Lower lobe of right lung (tissue), 2 donors: ENCODE measurements around the gene KRTAP10-10. TPM values are rescaled to one million over a fixed set of nuclear protein-coding genes. Genes with fewer than 3 reads are reported as not detected.
A peak's percentile ranks its signal among the peaks of the same experiment; 100 is the strongest.
"Not testable (repeated sequence)": the region's sequence is repeated elsewhere in the genome, so short reads cannot be mapped to it uniquely, and the experiment has no call there.

Experiments used
- ATAC-seq, 2 donors: fragments of 200-7000 bp; cut with Tn5 transposase; one replicate each; pipeline ENCODE4 v1.9.1; 2020 to 2022; ENCODE audit warnings: mild to moderate bottlenecking in 2 of 2, moderate library complexity in 2 of 2
- DNase-seq: peaks from one replicate; pipeline ENCODE4 v3.0.0-alpha.2; 2020
- H3K27ac ChIP-seq: fragments of 200-600 bp; one replicate; pipeline ENCODE4 v1.8.0; 2022
- H3K27me3 ChIP-seq: fragments of 200-600 bp; one replicate; pipeline ENCODE4 v1.8.0; 2022; ENCODE audit warnings: low read depth
- H3K36me3 ChIP-seq: fragments of 200-600 bp; one replicate; pipeline ENCODE4 v1.8.0; 2022; ENCODE audit warnings: mild to moderate bottlenecking
- H3K4me1 ChIP-seq: fragments of 200-600 bp; one replicate; pipeline ENCODE4 v1.8.0; 2022
- H3K4me3 ChIP-seq: fragments of 200-600 bp; one replicate; pipeline ENCODE4 v1.8.0; 2022; ENCODE audit warnings: mild to moderate bottlenecking
- H3K9me3 ChIP-seq: fragments of 200-600 bp; one replicate; pipeline ENCODE4 v1.8.0; 2022
- intact Hi-C: fragments of 100-400 bp; cut with DNase I; formaldehyde crosslinking; loops from one replicate; pipeline ENCODE4 v1.11.0; 2022
- total RNA-seq: library from RNA; stranded (reverse); fragmentation: NEBNext Ultra II Directional; extraction: Animal tissue kit (Norgen Biotek cat#: 25700); gene quantifications from one replicate; pipeline ENCODE4 v1.2.1, GENCODE V29; 2021
- TF ChIP-seq, protein P1 (sequence below): fragments of 200-600 bp; IDR thresholded peaks from one replicate; pipeline ENCODE4 v1.8.0; 2022; ENCODE audit warnings: antibody characterized with exemption, mild to moderate bottlenecking
- donor health status: DM: no; HTN: yes; CAD: no; lungs with severe emphysema.

The KRTAP10-10 gene
- total RNA-seq, 1 donor from 2014 or later: not detected

DNA sequence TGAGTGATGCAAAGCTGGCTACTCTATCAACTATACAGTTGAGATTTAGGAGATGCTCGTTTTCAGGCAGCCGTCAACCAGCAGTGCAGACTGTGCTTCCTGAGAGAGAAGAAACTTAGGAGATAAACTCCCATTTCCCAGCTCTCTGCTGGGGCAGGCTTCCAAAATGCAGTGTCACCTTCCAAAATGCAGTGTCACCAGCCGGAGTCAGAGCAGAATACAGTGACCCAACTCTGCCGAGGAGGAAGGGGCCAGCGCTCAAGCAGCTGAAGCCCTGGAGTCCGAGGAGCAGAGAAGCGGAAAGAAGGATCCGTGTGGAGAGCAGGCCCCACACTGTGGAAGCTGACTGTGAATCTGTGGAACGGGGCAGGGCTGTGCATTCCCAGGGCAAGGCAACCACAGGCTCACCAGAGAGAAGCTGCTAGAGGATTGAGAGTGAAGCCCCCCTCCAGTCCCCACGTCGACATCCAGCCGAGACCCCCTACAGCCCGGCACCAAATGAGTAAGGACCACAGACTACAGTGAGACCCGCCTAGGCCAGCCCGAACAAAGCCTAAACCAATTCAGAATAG is 45.5 kb downstream of the KRTAP10-10 start:
- no peaks in the 10 kb centered on the region for H3K4me1 ChIP-seq
- intact Hi-C loops: no loop called here
- TF ChIP-seq, protein P1, sequence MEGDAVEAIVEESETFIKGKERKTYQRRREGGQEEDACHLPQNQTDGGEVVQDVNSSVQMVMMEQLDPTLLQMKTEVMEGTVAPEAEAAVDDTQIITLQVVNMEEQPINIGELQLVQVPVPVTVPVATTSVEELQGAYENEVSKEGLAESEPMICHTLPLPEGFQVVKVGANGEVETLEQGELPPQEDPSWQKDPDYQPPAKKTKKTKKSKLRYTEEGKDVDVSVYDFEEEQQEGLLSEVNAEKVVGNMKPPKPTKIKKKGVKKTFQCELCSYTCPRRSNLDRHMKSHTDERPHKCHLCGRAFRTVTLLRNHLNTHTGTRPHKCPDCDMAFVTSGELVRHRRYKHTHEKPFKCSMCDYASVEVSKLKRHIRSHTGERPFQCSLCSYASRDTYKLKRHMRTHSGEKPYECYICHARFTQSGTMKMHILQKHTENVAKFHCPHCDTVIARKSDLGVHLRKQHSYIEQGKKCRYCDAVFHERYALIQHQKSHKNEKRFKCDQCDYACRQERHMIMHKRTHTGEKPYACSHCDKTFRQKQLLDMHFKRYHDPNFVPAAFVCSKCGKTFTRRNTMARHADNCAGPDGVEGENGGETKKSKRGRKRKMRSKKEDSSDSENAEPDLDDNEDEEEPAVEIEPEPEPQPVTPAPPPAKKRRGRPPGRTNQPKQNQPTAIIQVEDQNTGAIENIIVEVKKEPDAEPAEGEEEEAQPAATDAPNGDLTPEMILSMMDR: no peak
- H3K36me3 ChIP-seq: no peaks in the 10 kb centered on the region
- peaks cover 16% of the 10 kb centered on the region for H3K27me3 ChIP-seq
- ATAC-seq (no peak), DNase-seq (no peak)
- H3K4me3 ChIP-seq: no peak overlapping the region
- H3K9me3 ChIP-seq: no peaks in the 10 kb centered on the region
- no peak overlapping the region for H3K27ac ChIP-seq

DNA sequence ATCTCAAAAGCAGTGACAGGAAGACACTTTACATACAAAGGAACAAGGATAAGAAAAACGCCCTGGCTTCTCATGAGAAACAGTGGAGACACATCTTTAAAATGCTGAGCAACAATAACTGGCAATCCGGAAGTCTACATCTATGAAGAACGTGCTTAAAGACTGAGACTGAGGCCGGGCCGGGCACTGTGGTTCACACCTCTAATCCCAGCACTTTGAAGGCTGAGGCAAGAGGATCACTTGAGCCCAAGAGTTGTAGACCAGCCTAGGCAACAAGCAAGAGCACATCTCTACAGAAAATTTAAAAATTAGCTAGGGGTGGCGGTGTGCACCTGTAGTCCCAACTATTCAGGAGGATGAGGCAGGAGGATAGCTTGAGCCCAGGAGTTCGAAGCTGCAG is 46.9 kb downstream of the KRTAP10-10 start:
- Histone ChIP-seq H3K27ac (no peak overlapping the region), H3K4me3 (no peak overlapping the region), H3K4me1 (no peaks in the 10 kb centered on the region), H3K36me3 (no peaks in the 10 kb centered on the region), H3K27me3 (peaks cover 22% of the 10 kb centered on the region), H3K9me3 (no peaks in the 10 kb centered on the region)
- intact Hi-C loops: no loop called here
- TF ChIP-seq, protein P1: no peak
- no peak for DNase-seq
- ATAC-seq: no peak

DNA sequence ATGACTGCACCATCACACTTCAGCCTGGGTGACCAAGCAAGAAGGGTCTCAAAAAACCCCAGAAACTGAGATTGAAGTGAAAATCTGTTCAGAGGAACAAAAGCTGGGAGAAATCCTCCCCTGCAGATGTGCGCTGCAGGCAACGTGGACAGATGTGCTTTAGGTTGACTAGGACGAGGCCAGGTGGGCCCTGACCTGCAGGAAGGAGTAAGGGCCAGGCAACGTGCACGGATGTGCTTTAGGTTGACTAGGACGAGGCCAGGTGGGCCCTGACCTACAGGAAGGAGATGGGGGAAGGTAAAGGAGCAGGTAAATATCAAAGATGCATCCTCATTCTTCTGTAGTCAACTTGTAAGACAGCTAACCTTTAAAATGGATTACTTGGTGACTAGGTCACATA is 47.3 kb downstream of the KRTAP10-10 start:
- H3K27ac ChIP-seq: no peak overlapping the region
- H3K27me3 ChIP-seq: peaks cover 22% of the 10 kb centered on the region
- ATAC-seq (no peak), DNase-seq (no peak)
- H3K4me3 ChIP-seq: no peak overlapping the region
- intact Hi-C loops: no loop called here
- H3K9me3 ChIP-seq: no peaks in the 10 kb centered on the region
- H3K36me3 ChIP-seq: no peaks in the 10 kb centered on the region
- TF ChIP-seq, protein P1: no peak
- no peaks in the 10 kb centered on the region for H3K4me1 ChIP-seq

DNA sequence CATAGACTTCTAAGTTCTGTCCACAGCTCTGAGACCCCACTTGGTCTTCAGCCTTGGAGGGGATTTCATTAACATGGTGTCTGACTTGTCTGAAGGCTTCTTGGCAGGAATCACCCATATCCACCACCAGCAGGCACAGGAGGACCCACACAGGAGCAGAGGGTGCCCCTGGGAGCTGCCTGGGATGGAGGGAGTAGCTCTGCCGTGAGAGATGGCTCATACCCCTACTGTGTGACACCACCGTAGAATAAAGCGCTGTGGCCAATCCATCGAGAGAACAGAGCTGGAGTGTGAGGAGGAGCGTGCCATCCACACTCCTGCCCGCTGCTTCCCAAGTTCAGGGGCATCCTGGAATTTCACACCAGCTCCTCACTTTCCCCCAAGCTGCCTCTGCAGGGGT is 47.9 kb downstream of the KRTAP10-10 start:
- H3K4me1 ChIP-seq, intact Hi-C loops, H3K36me3 ChIP-seq, H3K4me3 ChIP-seq, H3K9me3 ChIP-seq, H3K27ac ChIP-seq, DNase-seq: not testable (repeated sequence)
- H3K27me3 ChIP-seq: peaks cover 22% of the 10 kb centered on the region
- peak in 1 of 2 donors; percentile 22 for ATAC-seq

DNA sequence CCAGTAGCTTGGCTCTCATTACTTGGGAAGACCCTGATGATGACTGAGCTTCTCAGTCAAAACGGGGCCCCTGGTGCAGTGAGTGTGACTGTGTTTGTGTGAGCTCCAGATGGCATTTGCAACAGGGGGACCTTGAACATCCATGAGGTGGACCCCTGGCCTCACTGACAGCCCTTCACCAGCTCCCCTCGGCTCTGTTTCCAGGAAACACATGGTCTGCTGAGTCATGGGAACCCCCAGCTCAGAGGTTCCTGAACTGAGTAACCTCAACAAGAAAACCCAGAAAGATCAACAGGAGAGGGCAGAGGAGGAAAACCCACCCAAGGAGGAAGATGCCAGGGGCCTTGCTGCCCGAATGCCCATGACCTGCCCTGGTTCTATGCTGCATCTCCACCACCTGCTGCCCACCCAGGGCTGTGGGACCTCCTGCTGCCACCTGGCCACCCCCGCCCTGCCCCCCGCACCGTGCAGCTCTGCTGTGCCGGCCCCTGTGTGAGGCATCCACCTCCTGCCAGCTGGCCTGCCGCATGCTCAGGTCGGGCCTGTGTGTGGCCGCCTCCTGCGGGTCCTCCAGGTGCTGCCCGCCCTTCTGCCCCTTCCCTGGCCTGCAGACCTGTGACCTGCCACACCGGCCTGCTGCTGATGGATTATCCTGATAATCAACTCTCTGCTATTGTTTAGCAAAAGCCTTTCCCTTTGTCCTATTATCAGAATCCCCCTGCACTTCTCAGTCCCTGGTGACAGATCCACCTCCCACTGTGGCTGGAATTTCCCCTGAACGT is 49.0 kb downstream of the KRTAP10-10 start:
- Histone ChIP-seq H3K9me3 (no peaks in the 10 kb centered on the region), H3K4me1 (no peaks in the 10 kb centered on the region), H3K27me3 (peaks cover 22% of the 10 kb centered on the region), H3K27ac (no peak overlapping the region), H3K4me3 (no peak overlapping the region), H3K36me3 (no peaks in the 10 kb centered on the region)
- intact Hi-C loops: no loop called here
- TF ChIP-seq, protein P1: no peak
- ATAC-seq: no peak
- peak; percentile 44 for DNase-seq

DNA sequence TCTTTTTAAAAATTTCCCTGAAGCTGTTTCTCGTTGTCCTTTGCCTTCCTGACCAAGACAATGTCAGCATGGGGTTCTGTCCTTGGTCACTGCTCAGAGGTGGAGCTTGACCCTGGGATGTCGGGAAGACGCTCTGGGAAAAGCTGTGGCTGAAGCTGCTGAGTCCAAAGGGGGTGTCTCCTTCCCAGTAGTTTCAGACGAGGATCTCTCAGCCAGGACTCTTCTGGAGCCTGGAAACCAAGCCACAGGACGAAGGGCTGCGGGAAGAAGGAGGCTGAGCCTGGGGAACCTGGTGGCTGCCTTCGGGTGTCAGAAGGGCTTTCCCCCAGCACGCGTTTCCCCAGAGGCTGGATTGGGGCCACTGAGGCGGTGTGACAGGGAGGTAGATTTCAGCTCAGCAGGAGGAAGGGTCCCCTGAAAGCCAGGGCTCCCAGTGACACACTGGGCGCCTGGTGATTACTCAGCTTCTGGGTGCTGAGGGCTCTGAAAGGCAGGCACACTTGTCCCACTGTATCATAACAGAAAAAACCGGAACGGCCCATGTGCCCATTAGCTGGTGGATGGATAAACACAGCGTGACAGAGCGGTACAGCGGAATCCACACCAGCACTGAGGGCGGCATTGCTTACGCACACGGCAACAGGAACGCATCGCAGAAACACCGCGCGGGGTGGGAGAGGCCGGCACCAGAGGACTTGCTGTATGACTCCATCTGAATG is 49.8 kb downstream of the KRTAP10-10 start:
- intact Hi-C loops: no loop called here
- H3K27ac ChIP-seq: no peak overlapping the region
- H3K4me1 ChIP-seq: no peaks in the 10 kb centered on the region
- no peak overlapping the region for H3K4me3 ChIP-seq
- TF ChIP-seq, protein P1: no peak
- DNase-seq (no peak), ATAC-seq (no peak)
- H3K9me3 ChIP-seq: peaks cover under 1% of the 10 kb centered on the region
- H3K36me3 ChIP-seq: no peaks in the 10 kb centered on the region
- H3K27me3 ChIP-seq: peaks cover 22% of the 10 kb centered on the region
